SH-SY5Y (cell line): Measurements from ENCODE around the gene MAGIX.

Experiments
- GATA2 ChIP-seq: IDR thresholded peaks from 2 replicates; pipeline ENCODE4 v1.6.1; 2011; ENCODE audit warnings: mild to moderate bottlenecking, low read depth, low read length
- GATA3 ChIP-seq: IDR thresholded peaks from 2 replicates; pipeline ENCODE4 v1.6.1; 2011; ENCODE audit warnings: low read depth, mild to moderate bottlenecking, low read length, moderate library complexity

- TF ChIP-seq GATA2, result no peak
- TF ChIP-seq GATA3, result no peak
These were observed 48.5 kb downstream of the MAGIX start for GRCh38 chrX:49211074-49211473.
